K562 (cell line): ENCODE measurements around the gene LHPP. TPM values are rescaled to one million over a fixed set of nuclear protein-coding genes. Genes with fewer than 3 reads are reported as not detected.

Source experiments
- CBFA2T2 ChIP-seq: fragments of 450-650 bp; conservative IDR thresholded peaks from 2 replicates; pipeline ENCODE4 v1.6.1; 2017; ENCODE audit warnings: mild to moderate bottlenecking
- CXXC5 ChIP-seq: fragments of 250-450 bp; sonication (Bioruptor Pico); IDR thresholded peaks from 2 replicates; pipeline ENCODE4 v1.8.0; 2022; ENCODE audit warnings: inconsistent platforms, mild to moderate bottlenecking, moderate library complexity
- DPF2 ChIP-seq: fragments of 450-650 bp; IDR thresholded peaks from 2 replicates; pipeline ENCODE4 v1.6.1; 2016
- MED1 ChIP-seq: sonication (generic); formaldehyde crosslinking; IDR thresholded peaks from 2 replicates; pipeline ENCODE4 v1.8.1; 2023; ENCODE audit warnings: missing genetic modification reagents, borderline replicate concordance
- RBFOX2 ChIP-seq: fragments of 200-400 bp; formaldehyde crosslinking; IDR thresholded peaks from 2 replicates; pipeline ENCODE4 v1.6.1; 2017; ENCODE audit warnings: low read depth, mild to moderate bottlenecking, low read length, moderate library complexity
- SRSF1 ChIP-seq: fragments of 200-400 bp; formaldehyde crosslinking; IDR thresholded peaks from 2 replicates; pipeline ENCODE4 v1.6.1; 2017; ENCODE audit warnings: mild to moderate bottlenecking, low read depth, low read length, moderate library complexity
- TAF7 ChIP-seq: fragments of 450-650 bp; IDR thresholded peaks from 2 replicates; pipeline ENCODE4 v1.6.1; 2016; ENCODE audit warnings: missing genetic modification characterization, missing compliant biosample characterization
- polyA plus RNA-seq, 8 experiments: library from polyadenylated mRNA; depleted of rRNA in 4 of 8; stranded (reverse) in 5 of 8; unstranded in 3 of 8; fragments of >200 nt; fragmentation: Nextera tagmentation in 2 of 8; fragmentation: Illumina TruSeq in 1 of 8; extraction: Ambion mirVana in 2 of 8; extraction: Trizol in 1 of 8; gene quantifications; 2 replicates each; pipeline versions ENCODE4 v1.2.1 to v1.2.3, GENCODE V29; 2011 to 2014; ENCODE audit warnings: inconsistent platforms in 1 of 8, missing spikeins in 1 of 8
- total RNA-seq, 7 experiments: library from RNA; depleted of rRNA in 6 of 7; stranded (reverse); fragments of >200 nt in 6 of 7; fragmentation: Illumina TruSeq in 2 of 7; extraction: Trizol in 2 of 7; gene quantifications; 2 replicates each; pipeline versions ENCODE4 v1.2.1 to v1.2.3, GENCODE V29; 2011 to 2021; ENCODE audit warnings: low replicate concordance in 1 of 7
- TF ChIP-seq, protein P1 (sequence below): fragments of 450-650 bp; IDR thresholded peaks from 2 replicates; pipeline ENCODE4 v1.6.1; 2017; ENCODE audit warnings: antibody characterized with exemption, mild to moderate bottlenecking
- TF ChIP-seq, protein P2 (sequence below): sonication (generic); formaldehyde crosslinking; IDR thresholded peaks from 2 replicates; pipeline ENCODE4 v1.8.1; 2023; ENCODE audit warnings: missing genetic modification reagents, mild to moderate bottlenecking, borderline replicate concordance
- TF ChIP-seq, protein P3 (sequence below), 2 experiments: fragments of 450-650 bp; IDR thresholded peaks; 2 replicates each; pipeline ENCODE4 v1.6.1; 2018; ENCODE audit warnings: mild to moderate bottlenecking in 2 of 2, low read depth in 1 of 2; ENCODE audit not compliant: partially characterized antibody in 2 of 2
- TF ChIP-seq, protein P4 (sequence below): sonication (generic); formaldehyde crosslinking; IDR thresholded peaks from 2 replicates; pipeline ENCODE4 v1.5.0; 2020; ENCODE audit warnings: missing genetic modification reagents

The LHPP gene
- total and polyA plus RNA-seq, 9 of the 15 experiments (the other 6 are each of a cell fraction or from before 2014, with no cell fraction given): 0.34 to 7.4 (median 3.0) TPM

DNA sequence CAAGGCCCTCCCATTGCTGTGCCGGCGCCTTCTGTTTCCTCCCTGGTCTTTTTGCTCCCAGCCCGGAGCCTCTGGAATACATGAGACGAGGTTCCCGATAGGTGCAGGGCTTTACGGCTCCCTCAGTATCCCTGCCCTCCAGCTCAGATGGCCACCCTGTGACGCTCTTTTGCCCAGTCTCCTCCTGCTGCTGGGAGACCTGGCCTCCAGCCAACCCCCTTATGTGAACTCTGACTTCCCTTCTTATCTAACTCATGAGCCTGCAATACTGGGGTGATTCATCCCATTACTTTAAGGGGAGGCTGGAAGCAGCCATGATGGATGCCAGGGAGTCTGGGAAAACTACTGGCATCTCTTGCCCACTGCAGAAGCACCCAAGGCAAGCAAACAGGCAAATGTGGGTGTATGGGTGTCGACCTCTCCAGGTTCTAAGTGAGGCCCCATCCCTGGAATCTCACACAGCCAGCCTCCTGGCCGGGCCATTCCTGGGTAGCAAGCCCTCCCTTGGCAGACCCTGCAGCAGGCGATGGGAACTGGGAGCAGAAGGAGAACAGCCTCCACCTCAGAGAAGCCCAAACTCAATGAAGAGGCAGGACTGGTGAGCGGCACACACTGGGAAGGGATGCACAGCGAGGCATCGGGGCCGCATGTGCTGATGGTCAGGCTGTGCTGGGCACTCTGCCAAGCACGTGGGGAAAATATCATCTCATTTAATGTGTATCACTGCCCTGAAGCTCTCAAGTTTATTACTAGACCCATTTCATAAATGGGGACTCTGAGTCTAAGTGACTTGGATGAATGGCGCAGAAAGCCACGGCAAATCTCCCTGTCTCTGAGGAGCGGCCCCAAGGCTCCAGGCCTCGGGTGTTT is 185.1 kb downstream of the LHPP start (continued):
- TF ChIP-seq, protein P1, sequence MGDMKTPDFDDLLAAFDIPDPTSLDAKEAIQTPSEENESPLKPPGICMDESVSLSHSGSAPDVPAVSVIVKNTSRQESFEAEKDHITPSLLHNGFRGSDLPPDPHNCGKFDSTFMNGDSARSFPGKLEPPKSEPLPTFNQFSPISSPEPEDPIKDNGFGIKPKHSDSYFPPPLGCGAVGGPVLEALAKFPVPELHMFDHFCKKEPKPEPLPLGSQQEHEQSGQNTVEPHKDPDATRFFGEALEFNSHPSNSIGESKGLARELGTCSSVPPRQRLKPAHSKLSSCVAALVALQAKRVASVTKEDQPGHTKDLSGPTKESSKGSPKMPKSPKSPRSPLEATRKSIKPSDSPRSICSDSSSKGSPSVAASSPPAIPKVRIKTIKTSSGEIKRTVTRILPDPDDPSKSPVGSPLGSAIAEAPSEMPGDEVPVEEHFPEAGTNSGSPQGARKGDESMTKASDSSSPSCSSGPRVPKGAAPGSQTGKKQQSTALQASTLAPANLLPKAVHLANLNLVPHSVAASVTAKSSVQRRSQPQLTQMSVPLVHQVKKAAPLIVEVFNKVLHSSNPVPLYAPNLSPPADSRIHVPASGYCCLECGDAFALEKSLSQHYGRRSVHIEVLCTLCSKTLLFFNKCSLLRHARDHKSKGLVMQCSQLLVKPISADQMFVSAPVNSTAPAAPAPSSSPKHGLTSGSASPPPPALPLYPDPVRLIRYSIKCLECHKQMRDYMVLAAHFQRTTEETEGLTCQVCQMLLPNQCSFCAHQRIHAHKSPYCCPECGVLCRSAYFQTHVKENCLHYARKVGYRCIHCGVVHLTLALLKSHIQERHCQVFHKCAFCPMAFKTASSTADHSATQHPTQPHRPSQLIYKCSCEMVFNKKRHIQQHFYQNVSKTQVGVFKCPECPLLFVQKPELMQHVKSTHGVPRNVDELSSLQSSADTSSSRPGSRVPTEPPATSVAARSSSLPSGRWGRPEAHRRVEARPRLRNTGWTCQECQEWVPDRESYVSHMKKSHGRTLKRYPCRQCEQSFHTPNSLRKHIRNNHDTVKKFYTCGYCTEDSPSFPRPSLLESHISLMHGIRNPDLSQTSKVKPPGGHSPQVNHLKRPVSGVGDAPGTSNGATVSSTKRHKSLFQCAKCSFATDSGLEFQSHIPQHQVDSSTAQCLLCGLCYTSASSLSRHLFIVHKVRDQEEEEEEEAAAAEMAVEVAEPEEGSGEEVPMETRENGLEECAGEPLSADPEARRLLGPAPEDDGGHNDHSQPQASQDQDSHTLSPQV: peak; percentile 79; the same call in 1 of the 2 replicates
- no peak for TF ChIP-seq CXXC5
- TF ChIP-seq CBFA2T2: 0 out of 2 replicates have a peak, but pooled peaks have one; percentile 27
- TF ChIP-seq, protein P2, sequence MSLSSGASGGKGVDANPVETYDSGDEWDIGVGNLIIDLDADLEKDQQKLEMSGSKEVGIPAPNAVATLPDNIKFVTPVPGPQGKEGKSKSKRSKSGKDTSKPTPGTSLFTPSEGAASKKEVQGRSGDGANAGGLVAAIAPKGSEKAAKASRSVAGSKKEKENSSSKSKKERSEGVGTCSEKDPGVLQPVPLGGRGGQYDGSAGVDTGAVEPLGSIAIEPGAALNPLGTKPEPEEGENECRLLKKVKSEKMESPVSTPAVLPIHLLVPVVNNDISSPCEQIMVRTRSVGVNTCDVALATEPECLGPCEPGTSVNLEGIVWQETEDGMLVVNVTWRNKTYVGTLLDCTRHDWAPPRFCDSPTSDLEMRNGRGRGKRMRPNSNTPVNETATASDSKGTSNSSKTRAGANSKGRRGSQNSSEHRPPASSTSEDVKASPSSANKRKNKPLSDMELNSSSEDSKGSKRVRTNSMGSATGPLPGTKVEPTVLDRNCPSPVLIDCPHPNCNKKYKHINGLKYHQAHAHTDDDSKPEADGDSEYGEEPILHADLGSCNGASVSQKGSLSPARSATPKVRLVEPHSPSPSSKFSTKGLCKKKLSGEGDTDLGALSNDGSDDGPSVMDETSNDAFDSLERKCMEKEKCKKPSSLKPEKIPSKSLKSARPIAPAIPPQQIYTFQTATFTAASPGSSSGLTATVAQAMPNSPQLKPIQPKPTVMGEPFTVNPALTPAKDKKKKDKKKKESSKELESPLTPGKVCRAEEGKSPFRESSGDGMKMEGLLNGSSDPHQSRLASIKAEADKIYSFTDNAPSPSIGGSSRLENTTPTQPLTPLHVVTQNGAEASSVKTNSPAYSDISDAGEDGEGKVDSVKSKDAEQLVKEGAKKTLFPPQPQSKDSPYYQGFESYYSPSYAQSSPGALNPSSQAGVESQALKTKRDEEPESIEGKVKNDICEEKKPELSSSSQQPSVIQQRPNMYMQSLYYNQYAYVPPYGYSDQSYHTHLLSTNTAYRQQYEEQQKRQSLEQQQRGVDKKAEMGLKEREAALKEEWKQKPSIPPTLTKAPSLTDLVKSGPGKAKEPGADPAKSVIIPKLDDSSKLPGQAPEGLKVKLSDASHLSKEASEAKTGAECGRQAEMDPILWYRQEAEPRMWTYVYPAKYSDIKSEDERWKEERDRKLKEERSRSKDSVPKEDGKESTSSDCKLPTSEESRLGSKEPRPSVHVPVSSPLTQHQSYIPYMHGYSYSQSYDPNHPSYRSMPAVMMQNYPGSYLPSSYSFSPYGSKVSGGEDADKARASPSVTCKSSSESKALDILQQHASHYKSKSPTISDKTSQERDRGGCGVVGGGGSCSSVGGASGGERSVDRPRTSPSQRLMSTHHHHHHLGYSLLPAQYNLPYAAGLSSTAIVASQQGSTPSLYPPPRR: no peak
- TF ChIP-seq, protein P3, sequence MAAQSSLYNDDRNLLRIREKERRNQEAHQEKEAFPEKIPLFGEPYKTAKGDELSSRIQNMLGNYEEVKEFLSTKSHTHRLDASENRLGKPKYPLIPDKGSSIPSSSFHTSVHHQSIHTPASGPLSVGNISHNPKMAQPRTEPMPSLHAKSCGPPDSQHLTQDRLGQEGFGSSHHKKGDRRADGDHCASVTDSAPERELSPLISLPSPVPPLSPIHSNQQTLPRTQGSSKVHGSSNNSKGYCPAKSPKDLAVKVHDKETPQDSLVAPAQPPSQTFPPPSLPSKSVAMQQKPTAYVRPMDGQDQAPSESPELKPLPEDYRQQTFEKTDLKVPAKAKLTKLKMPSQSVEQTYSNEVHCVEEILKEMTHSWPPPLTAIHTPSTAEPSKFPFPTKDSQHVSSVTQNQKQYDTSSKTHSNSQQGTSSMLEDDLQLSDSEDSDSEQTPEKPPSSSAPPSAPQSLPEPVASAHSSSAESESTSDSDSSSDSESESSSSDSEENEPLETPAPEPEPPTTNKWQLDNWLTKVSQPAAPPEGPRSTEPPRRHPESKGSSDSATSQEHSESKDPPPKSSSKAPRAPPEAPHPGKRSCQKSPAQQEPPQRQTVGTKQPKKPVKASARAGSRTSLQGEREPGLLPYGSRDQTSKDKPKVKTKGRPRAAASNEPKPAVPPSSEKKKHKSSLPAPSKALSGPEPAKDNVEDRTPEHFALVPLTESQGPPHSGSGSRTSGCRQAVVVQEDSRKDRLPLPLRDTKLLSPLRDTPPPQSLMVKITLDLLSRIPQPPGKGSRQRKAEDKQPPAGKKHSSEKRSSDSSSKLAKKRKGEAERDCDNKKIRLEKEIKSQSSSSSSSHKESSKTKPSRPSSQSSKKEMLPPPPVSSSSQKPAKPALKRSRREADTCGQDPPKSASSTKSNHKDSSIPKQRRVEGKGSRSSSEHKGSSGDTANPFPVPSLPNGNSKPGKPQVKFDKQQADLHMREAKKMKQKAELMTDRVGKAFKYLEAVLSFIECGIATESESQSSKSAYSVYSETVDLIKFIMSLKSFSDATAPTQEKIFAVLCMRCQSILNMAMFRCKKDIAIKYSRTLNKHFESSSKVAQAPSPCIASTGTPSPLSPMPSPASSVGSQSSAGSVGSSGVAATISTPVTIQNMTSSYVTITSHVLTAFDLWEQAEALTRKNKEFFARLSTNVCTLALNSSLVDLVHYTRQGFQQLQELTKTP (IDR thresholded peaks at IDR 0.05; ENCODE audit: low read depth in 1 of 2, partially characterized antibody in 2 of 2): no peak
- TF ChIP-seq DPF2: peak; percentile 75
- no peak for TF ChIP-seq RBFOX2
- TF ChIP-seq, protein P4, sequence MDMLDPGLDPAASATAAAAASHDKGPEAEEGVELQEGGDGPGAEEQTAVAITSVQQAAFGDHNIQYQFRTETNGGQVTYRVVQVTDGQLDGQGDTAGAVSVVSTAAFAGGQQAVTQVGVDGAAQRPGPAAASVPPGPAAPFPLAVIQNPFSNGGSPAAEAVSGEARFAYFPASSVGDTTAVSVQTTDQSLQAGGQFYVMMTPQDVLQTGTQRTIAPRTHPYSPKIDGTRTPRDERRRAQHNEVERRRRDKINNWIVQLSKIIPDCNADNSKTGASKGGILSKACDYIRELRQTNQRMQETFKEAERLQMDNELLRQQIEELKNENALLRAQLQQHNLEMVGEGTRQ (CRISPR knock-in tag): no peak
- TF ChIP-seq TAF7: no peak
- no peak for TF ChIP-seq MED1 (CRISPR knock-in tag)
- no peak for TF ChIP-seq SRSF1
